SIG-M5 (cell line): ENCODE measurements around the gene ATN1.
"Not testable (repeated sequence)": the region's sequence is repeated elsewhere in the genome, so short reads cannot be mapped to it uniquely, and the experiment has no call there.

ENCODE experiments used
- DNase-seq: peaks from one replicate; lab custom pipeline; 2025; lab: John Stamatoyannopoulos, UW

ATN1 gene

GRCh38 chr12:6904280-6905276 is 23.2 kb upstream of the ATN1 start, which contains the start of gene LRRC23:
TSS of gene LRRC23 (plus strand) at chr12:6904822. CDS start at chr12:6905634, 812 bp downstream.
- DNase-seq = peak; percentile 80

GRCh38 chr12:6905414-6906040 is 22.2 kb upstream of the ATN1 start:
- no peak for DNase-seq

GRCh38 chr12:6908141-6908540 is 19.6 kb upstream of the ATN1 start:
- DNase-seq = not testable (repeated sequence)

- no peak for DNase-seq
These were observed 18.2 kb upstream of the ATN1 start for GRCh38 chr12:6909421-6910145.

- DNase-seq = no peak
These were observed 15.4 kb upstream of the ATN1 start for GRCh38 chr12:6912164-6912935.

GRCh38 chr12:6914246-6914946 is 13.4 kb upstream of the ATN1 start, which contains the start of gene ENO2:
TSS of gene ENO2 (plus strand) at chr12:6914580. CDS start at chr12:6915833, 1,253 bp downstream.
- no peak for DNase-seq

GRCh38 chr12:6914947-6915788 is 12.6 kb upstream of the ATN1 start:
- DNase-seq = no peak

- no peak for DNase-seq
These were observed 11.9 kb upstream of the ATN1 start for GRCh38 chr12:6915789-6916285.

- DNase-seq = no peak
These were observed 11.1 kb upstream of the ATN1 start for GRCh38 chr12:6916426-6917200.

GRCh38 chr12:6917491-6918231 is 10.1 kb upstream of the ATN1 start:
- no peak for DNase-seq

GRCh38 chr12:6919588-6919987 is 8.2 kb upstream of the ATN1 start:
- no peak for DNase-seq

- DNase-seq = no peak
These were observed 6.2 kb upstream of the ATN1 start for GRCh38 chr12:6921539-6921938.

GRCh38 chr12:6921996-6922946 is 5.5 kb upstream of the ATN1 start:
- no peak for DNase-seq

GRCh38 chr12:6923003-6923732 is 4.6 kb upstream of the ATN1 start:
- DNase-seq = no peak

- DNase-seq = no peak
These were observed 3.9 kb upstream of the ATN1 start for GRCh38 chr12:6923851-6924250.

GRCh38 chr12:6925239-6925539 is 2.6 kb upstream of the ATN1 start:
- no peak for DNase-seq
